ENCODE measurements around the gene SLC6A6.
"Not testable (repeated sequence)": the region's sequence is repeated elsewhere in the genome, so short reads cannot be mapped to it uniquely, and the experiment has no call there.

Gene SLC6A6

GRCh38 chr3:14397531-14397930 lies 4.9 kb upstream of the SLC6A6 start:
- in situ Hi-C loops (cut with MboI; ENCODE audit: low sequenced_read_pairs), result no loop called here

- in situ Hi-C loops (cut with MboI; ENCODE audit: low sequenced_read_pairs), result no loop called here
Measured at GRCh38 chr3:14397940-14398796, 4.2 kb upstream of the SLC6A6 start.

DNA sequence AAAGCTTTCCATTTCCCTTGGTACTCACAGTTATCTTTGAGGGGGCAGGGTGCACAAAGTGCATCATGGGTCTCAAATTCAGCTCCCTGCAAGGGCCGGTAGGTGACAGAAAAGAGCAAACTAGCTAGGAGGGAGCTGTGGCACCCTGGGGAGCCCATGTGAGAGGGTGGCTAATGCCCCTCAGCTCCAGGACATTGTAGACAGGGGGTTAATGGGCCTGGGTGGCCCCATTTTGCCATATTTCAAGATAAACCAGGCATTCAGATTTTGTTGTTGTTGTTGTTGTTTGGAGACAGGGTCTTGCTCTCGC lies 3.7 kb upstream of the SLC6A6 start:
- in situ Hi-C loops (cut with MboI; ENCODE audit: low sequenced_read_pairs), result no loop called here

DNA sequence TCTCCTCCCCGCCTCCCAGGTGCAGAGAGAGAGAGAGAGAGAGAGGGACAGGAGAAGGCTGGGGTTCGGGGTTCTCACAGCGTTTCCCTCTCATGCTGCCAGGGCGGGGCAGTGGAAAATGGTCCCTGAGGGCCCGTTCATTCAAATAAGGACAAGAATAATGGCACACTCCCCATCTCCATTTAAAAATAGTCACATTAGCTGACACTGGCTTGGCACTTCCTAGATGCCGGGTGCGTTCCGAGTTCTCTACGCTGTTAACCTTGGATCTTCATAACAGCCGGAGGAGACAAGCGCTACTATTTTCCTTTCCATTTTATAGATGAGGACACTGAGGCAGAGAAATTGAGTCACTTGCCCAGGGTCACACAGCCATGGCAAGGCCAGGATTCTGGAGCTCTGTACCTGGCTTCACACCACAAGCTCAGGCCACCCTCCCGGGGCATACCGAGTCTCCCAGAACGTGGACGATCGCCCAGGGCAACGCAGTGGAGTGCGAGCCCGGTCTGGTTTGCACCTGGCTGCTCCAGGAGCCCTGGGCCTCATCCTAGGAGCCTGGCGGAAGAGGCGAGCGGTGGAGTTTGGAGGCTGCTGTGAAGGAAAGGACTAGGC lies 608 bp upstream of the SLC6A6 start:
- in situ Hi-C loops (cut with MboI; ENCODE audit: low sequenced_read_pairs), result no loop called here

GRCh38 chr3:14403619-14404155 lies 1.3 kb downstream of the SLC6A6 start:
- in situ Hi-C loops (cut with MboI; ENCODE audit: low sequenced_read_pairs), result no loop called here

- in situ Hi-C loops (cut with MboI; ENCODE audit: low sequenced_read_pairs), result no loop called here
Measured at GRCh38 chr3:14404186-14404585, 1.8 kb downstream of the SLC6A6 start.

GRCh38 chr3:14404631-14405359 lies 2.4 kb downstream of the SLC6A6 start:
- in situ Hi-C loops (cut with MboI; ENCODE audit: low sequenced_read_pairs), result no loop called here

- in situ Hi-C loops (cut with MboI; ENCODE audit: low sequenced_read_pairs), result no loop called here
Measured at GRCh38 chr3:14405360-14406238, 3.2 kb downstream of the SLC6A6 start.

GRCh38 chr3:14406336-14406735 lies 3.9 kb downstream of the SLC6A6 start:
- in situ Hi-C loops (cut with MboI; ENCODE audit: low sequenced_read_pairs), result no loop called here

DNA sequence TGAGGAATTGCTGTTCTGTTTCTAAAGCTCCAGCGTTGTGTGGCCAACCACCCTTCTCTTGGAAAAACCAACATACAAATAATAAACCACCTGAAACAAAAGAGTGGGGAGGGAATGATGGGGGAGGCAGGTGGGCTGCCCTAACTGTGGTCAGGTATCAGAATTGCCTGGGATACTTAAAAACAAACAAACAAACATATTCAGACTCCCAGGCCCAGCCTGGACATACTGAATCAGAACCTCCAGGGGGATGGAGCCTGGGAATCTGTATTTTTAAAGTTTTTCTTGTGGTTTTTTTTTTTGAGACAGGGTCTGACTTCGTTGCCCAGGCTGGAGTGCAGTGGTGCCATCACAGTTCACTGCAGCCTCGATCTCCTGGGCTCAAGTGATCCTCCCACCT lies 4.4 kb downstream of the SLC6A6 start:
- in situ Hi-C loops (cut with MboI; ENCODE audit: low sequenced_read_pairs), result no loop called here

- in situ Hi-C loops (cut with MboI; ENCODE audit: low sequenced_read_pairs), result no loop called here
Measured at GRCh38 chr3:14407203-14407602, 4.8 kb downstream of the SLC6A6 start.

DNA sequence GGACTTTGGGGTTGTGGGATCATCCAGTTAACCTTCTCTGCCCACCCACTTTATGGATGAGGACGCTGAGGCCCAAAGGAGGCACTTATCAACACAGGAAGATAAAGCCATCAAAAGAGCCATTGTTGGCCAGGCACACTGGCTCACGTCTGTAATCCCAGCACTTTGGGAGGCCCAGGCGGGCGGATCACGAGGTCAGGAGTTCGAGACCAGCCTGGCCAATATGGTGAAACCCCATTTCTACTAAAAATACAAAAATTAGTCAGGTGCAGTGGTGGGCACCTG lies 7.3 kb downstream of the SLC6A6 start:
- in situ Hi-C loops (cut with MboI; ENCODE audit: low sequenced_read_pairs), result not testable (repeated sequence)

GRCh38 chr3:14410106-14410502 lies 7.7 kb downstream of the SLC6A6 start:
- in situ Hi-C loops (cut with MboI; ENCODE audit: low sequenced_read_pairs), result no loop called here

- in situ Hi-C loops (cut with MboI; ENCODE audit: low sequenced_read_pairs), result no loop called here
Measured at GRCh38 chr3:14410503-14411165, 8.2 kb downstream of the SLC6A6 start.

GRCh38 chr3:14411166-14411526 lies 8.7 kb downstream of the SLC6A6 start:
- in situ Hi-C loops (cut with MboI; ENCODE audit: low sequenced_read_pairs), result no loop called here

- in situ Hi-C loops (cut with MboI; ENCODE audit: low sequenced_read_pairs), result no loop called here
Measured at GRCh38 chr3:14411988-14412387, 9.6 kb downstream of the SLC6A6 start.

GRCh38 chr3:14412831-14413380 lies 10.5 kb downstream of the SLC6A6 start:
- in situ Hi-C loops (cut with MboI; ENCODE audit: low sequenced_read_pairs), result no loop called here

GRCh38 chr3:14413381-14414071 lies 11.1 kb downstream of the SLC6A6 start:
- in situ Hi-C loops (cut with MboI; ENCODE audit: low sequenced_read_pairs), result no loop called here

DNA sequence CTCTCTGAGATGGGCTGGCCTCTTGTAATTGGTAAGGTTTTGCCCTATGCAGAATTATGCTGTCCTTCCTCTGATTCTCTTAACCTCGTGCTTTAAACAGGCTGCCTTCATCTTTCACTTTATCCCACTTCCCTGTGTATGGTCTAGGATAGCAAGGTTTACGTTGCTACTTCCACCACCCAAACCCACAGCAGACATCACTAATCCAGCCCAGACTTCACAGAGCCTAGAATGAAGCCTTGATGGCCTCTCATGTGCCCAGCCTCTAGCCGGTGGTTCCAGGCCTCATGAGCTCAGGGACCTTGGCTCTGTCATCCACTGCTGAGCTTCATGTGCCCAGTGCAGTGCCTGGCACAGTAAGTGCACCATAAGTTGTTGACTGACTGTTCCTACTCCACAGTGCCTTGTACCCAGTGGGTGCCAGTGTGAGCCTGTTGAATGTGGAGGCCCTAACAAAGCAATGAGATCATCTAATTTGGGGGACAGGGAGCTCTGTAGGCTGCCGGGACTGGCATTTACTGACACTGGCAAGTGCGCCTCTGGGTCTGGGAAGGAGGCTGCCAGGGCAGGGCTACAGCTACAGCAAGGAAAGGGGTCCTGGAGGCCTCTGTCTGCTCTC lies 12.5 kb downstream of the SLC6A6 start:
- in situ Hi-C loops (cut with MboI; ENCODE audit: low sequenced_read_pairs), result no loop called here

Measured in HL-60/S4 treated with retinoic acid at 250 ng/mL for 4 days and 3 days (cell line).